ENCODE data around the gene COMP.

The COMP gene

GRCh38 chr19:18782559-18783225, 8.4 kb downstream of the COMP start:
- no peak for DNase-seq

GRCh38 chr19:18781885-18782527, 9.1 kb downstream of the COMP start:
- DNase-seq: no peak

- DNase-seq: no peak
Measured at GRCh38 chr19:18781047-18781600, 10.0 kb downstream of the COMP start.

- DNase-seq: no peak
Measured at GRCh38 chr19:18780631-18781030, 10.5 kb downstream of the COMP start.

- DNase-seq: no peak
Measured at GRCh38 chr19:18780081-18780480, 11.0 kb downstream of the COMP start.

- peak; percentile 26 for DNase-seq
Measured at GRCh38 chr19:18778826-18779495, 12.1 kb downstream of the COMP start.

GRCh38 chr19:18778076-18778389, 13.1 kb downstream of the COMP start:
- DNase-seq: no peak

- peak; percentile 28 for DNase-seq
Measured at GRCh38 chr19:18777301-18778075, 13.6 kb downstream of the COMP start.

GRCh38 chr19:18776736-18777135, 14.4 kb downstream of the COMP start:
- peak; percentile 28 for DNase-seq

- DNase-seq: no peak
Measured at GRCh38 chr19:18776288-18776594, 14.9 kb downstream of the COMP start.

- peak; percentile 33 for DNase-seq
Measured at GRCh38 chr19:18775586-18776287, 15.4 kb downstream of the COMP start.

- no peak for DNase-seq
Measured at GRCh38 chr19:18774782-18775444, 16.2 kb downstream of the COMP start.

GRCh38 chr19:18774107-18774506, 17.0 kb downstream of the COMP start:
- DNase-seq: no peak

- no peak for DNase-seq
Measured at GRCh38 chr19:18773682-18774081, 17.4 kb downstream of the COMP start.

GRCh38 chr19:18772620-18773587, 18.2 kb downstream of the COMP start:
- peak; percentile 34 for DNase-seq

- DNase-seq: peak; percentile 19
Measured at GRCh38 chr19:18771328-18772242, 19.5 kb downstream of the COMP start.

- DNase-seq: peak; percentile 11
Measured at GRCh38 chr19:18770663-18771327, 20.3 kb downstream of the COMP start.

- peak; percentile 21 for DNase-seq
Measured at GRCh38 chr19:18769989-18770528, 21.0 kb downstream of the COMP start.

Measured in femur (tissue), 1 donor.